ENCODE data around the gene MOB3B.

- TF ChIP-seq CTCF (IDR thresholded peaks at IDR 0.05; ENCODE audit: low read length) (no peak), EZH2 (IDR thresholded peaks at IDR 0.05; ENCODE audit: borderline replicate concordance, low read length) (no peak)
Measured at GRCh38 chr9:27496135-27496504, 33.5 kb downstream of the MOB3B start.
